GM21360 (cell line): ENCODE data around the gene ARPC5L.
"Not testable (repeated sequence)": the region's sequence is repeated elsewhere in the genome, so short reads cannot be mapped to it uniquely, and the experiment has no call there.

Source experiments
- ATAC-seq: cut with Tn5 transposase; IDR thresholded peaks from one replicate; pipeline ENCODE4 v1.9.1; 2021; ENCODE audit warnings: mild to moderate bottlenecking, moderate library complexity; ENCODE audit not compliant: unreplicated experiment

Gene ARPC5L

DNA sequence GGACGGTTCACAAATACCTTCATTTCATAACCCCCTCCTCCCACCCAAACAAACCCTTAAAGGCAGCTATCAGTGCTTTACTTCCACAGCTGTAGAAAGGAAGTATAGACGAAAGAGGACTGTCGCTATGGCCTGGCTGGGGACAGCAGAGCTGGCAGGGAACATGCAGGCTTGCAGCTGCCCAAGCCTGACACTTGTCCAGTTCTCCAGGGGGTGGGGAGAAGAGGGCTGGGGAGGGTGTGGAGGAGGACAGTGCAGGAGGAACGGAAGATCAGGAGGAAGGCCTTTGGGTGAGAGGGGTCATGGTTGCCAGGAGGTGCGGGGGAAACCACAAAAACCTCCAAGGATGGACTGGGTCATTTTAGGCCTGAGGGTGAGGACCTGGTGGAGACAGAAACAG is 25.9 kb downstream of the ARPC5L start:
- no peak for ATAC-seq

DNA sequence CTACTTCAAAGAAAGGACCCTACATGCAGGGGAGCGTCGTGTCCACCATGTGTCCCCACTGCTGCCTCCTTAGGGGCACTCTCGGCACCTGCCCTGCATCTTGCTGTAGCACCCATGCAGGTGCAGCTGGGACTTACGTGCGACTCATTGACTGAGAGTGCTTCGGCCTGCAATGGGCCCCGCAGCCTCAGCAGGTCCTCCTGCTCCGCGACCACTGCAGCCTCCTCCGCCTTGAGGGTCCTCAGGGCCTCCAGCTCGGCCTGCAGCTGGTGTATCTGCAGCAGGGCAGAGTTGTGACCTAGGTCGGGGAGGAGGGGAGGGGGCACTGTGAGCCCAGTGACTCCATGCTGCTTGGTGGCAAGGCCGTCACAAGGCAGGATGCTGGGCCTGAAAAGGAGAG is 27.1 kb downstream of the ARPC5L start:
- ATAC-seq: no peak

DNA sequence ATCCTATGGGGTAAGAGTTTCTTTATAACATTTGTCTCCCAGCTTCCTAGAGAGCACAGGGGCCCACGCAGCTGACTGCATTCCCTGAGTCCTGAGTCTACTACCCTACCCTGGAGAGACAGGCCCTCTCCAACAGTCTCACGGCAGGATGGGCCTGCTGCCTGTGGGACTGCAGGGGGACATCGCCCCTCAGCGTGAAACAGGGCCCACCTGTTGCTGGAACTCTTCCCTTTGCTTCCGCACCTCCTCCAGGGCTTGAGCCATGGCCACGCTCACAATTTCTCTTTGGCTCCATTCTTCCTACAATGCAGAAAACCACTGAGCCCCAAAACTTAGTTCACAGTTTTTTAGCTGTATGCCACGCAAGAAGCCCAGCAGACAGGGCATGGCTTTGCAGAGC is 28.2 kb downstream of the ARPC5L start:
- no peak for ATAC-seq

DNA sequence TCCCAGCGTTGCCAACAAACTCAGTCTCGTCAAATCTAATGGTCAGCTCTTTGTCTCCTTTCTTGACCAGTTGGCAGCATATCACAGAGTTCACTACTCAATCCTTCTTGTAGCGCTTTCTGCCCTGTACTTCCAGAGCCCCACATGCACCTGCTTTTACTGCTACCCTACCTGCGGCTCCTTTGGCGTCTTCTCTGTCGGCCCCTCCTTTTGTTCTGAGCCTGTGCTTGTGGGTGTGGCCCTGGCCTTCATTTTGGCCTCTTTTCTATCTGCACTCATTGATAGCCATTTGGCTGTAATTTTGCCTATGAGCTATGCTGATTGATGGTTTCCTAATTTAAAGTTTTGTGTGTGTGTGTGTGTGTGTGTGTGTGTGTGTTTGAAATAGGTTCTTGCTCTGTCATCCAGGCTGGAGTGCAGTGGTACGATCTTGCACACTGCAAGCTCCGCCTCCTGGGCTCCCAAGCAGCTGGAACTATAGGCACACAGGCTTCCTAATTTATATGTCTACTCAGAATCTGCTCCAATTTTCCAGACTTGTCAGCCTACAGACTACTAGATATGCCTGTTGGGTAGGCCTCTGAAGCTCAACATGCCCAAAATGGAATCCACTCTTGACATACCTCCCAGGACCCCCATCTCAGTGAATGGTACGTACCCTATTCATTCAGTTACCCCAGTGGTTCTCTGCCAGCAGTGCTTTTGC is 32.3 kb downstream of the ARPC5L start:
- no peak for ATAC-seq

DNA sequence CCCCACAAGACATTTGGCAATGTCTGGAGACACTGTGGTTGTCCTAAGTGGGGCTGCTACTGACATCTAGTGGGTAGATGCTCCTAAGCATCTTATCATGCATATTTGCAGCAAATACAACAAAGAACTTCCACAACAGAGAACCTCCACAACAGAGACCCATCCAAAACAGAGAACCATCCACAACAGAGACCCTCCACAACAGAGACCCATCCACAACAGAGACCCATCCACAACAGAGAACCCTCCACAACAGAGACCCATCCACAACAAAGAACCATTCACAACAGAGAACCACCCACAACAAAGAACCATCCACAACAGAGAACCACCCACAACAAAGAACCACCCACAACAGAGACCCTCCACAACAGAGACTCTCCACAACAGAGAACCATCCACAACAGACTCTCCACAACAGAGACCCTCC is 32.8 kb downstream of the ARPC5L start:
- ATAC-seq: no peak

DNA sequence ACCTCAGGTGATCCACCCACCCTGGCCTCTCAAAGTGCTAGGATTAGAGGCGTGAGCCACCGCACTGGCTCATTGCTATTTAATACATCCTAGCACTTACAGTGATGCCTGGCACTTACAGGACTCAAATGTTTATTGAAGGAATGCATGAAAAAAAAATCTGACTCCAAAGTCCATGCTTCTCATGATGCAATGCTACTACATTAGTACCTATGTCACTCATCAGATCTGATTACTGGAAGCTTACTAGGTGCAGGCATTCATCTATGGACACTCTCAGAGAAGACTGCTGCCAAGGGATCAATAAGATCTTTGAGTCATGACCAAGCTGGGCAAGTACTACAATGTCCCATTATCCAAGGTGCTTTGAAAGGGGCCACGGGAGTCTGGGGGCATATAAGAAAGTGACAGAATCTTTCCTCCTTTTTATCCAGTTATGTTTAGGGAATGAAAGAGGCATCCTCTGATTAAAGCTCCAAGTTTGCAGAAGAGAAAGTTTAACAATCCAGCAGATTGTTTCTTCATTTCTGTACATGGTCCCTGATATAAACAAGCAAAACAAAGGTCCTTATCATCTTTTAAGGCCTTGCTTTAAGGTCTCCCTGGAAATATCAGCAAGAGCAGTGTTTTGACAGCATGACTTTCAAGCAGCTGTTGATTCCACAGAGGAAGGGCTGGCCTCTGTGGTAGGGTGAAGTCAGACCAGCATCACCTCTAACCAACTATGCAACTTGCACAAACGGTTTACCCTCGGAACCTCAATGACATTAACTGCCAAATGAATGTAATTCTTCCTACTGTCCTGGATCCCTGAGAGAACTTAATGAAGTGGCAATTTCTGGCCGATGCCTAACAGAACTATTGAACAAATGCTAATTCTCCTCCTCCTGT is 35.9 kb downstream of the ARPC5L start:
- no peak for ATAC-seq

DNA sequence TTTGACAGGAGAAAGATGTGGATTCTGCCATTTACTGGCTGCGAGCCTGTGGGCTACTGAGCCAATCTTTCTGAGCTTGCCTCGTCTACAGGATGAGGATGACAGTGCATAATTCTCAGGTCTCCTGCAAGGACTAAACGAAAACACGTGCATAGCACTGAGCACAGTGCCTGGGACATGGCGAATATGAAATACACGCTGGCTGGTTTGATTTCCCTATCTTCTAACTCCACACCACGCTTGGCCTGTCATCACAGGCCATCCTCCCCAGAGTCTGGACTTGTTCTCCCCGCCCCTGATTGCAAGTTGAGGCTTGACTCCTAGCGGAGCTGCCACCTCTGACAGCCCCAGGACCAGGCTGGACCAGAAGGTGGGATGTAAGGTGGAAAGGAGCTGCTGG is 37.9 kb downstream of the ARPC5L start:
- no peak for ATAC-seq

DNA sequence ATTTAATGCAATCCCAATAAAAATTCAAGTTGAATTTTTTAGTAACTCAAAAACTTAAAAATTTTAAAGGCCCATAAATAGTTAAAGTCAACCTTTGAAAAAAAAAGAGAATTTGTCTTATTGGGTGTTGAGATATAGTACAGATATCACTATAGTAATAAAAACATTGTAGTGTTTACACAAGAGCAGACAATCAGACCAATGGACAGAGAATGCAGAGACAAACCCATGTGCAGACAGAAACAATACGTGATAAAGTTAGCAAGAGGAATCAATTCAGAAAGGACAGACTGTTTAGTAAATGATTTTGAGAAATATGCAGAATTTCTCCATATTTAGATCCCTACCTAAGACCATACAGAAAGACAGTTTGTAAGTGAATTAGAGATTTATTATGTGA is 45.0 kb downstream of the ARPC5L start:
- no peak for ATAC-seq

DNA sequence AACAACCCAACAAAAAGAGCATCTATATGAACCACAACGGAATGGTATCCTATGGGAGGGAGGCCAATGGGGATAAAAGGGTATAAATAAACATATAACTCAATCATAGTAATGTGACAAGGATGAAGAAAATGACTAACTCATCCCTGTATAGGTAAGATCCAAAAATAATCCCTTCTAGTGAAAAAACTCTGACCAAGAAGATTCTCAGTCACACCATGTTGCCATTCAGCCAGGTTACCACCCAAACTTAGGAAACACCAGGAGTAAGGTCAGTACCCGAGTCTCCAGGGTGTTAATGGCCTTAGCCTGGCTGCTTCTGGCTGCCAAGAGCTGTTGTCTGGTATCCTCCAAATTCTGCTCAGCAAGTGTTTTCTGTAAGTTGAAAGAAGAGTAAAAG is 46.2 kb downstream of the ARPC5L start:
- ATAC-seq: no peak

DNA sequence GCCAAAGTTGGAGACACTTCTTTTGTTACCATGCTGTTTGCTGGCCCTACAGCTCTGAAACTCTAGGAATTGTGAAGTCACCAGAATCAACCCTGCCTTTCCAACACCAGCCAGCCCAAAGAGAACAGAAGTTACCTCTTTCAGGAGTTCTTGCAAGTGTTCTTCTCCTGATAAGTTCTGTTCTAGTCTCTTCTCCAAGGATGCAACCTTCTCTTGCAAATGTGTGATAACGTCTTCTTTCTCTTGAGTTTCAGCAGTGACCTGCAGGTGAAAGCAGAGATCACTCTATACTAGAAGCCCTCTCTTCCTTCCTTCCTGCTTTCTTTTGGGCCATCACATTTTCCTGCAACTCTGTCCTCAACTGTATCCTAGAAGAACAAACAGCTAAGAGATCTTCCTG is 49.8 kb downstream of the ARPC5L start:
- ATAC-seq: no peak

DNA sequence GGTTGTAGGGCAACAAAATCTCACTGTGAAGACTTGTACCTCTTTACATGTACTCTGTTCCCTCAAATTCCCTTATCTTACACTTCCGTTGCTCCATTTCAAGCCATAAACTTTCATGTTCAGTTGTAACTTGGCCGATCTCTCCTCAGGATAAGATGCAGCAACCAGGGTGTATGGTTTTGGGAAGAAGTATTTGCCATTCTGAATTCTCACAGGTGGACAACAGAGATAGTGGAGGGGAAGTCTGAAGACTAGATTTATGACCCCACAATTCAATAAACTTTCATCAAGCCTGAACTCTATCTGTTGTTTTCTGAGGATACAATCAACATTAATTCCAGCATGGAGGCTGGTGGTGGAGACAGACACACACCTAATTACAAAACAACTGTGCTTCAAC is 51.4 kb downstream of the ARPC5L start:
- no peak for ATAC-seq

DNA sequence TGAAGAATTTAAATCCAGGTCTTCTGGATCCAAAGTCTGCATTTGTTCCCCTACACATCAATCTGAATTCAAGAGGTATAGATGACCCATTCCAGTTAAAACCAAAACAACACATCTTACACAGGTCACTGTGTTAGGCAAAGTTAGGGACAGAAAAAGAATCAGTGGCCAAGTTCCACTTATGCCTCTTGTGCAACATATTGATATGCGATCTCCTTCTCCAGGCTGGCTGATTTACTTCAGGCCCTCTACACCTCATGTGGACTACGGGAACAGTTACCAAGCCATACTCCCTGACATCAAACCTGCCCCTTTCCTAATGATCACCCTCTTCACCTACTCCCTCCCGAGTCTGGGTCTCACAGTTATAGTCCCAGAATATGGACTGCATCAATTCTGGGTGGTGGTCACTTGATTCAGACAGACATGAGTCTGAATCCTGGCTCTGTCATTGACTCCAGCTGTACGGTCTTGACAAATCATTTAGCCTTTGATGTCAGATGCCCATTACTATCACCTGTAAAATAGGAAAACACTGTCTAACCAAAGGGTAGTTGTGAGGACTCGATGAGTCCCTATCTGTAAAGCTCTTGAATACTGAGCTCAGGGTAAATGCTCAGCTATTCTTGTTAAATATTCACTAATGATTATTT is 52.9 kb downstream of the ARPC5L start:
- ATAC-seq: no peak

DNA sequence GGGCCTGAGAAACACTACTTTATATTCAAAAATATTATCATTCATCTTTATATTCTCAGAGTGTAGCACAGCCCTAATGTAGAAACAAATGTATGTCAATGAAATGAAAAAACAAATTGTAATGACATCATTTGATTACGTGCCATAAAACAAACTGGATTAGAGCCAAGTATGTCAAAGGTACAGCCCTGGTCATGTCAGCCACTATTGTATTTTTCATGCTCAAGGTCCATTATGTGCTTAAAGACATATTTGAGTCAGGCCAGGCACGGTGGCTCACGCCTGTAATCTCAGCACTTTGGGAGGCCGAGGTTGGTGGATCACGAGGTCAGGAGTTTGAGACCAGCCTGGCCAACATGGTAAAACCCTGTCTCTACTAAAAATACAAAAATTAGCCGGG is 58.5 kb downstream of the ARPC5L start:
- ATAC-seq: not testable (repeated sequence)
